HG03469 (cell line): ENCODE measurements around the gene BCL11B.

ENCODE experiments used
- ATAC-seq: cut with Tn5 transposase; IDR thresholded peaks from one replicate; pipeline ENCODE4 v1.9.1; 2021; ENCODE audit warnings: mild to moderate bottlenecking, moderate library complexity, moderate number of reproducible peaks; ENCODE audit not compliant: unreplicated experiment

BCL11B gene

DNA sequence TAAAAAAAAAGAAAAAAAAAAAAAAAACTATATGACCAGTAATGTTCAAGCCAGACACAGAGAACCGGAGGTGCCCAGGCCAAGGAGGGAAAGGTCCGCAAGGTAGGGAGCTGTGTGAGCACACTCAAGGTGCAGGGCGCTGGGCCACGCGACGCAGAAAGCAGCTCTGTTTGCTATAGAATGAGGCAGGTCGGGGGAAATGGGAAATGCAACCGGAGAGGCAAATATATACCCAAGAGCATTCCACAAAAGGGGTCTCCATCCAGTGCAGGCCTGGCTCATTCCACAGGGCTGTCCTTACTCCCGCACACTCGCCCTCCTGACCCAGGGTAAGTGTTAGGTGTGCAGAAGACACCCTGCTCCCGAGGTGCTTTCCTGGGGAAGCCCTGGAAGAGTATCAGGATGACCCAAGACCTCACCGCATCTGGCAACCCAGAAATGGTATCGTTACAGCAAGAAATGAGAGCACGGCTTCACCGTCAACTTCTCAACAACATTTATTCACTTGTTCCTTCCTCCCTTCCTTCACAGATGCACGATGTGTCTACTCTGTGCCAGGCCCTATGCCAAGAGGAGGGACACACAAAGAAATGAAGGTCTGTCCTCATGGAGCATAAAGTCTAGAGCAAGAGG is 86.4 kb downstream of the BCL11B start:
- ATAC-seq = no peak

DNA sequence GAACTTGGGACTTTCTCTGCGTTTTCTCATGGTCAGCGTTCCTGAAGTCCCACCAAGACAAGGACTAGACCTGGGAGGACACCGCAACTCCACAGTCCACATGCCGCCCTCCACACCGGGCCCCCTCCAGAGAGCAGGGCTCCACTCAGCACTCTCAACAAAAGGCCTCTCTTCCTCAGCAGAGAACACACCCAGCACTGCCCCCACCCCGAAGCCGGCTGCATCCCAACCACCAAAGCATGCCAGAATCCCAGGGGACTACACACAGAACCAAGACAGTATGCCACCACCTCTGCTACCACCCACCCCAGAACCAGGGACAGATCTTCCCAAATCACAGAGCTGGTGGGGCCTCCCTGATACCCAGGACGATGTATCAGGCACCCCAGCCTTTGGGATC is 88.3 kb downstream of the BCL11B start:
- no peak for ATAC-seq

DNA sequence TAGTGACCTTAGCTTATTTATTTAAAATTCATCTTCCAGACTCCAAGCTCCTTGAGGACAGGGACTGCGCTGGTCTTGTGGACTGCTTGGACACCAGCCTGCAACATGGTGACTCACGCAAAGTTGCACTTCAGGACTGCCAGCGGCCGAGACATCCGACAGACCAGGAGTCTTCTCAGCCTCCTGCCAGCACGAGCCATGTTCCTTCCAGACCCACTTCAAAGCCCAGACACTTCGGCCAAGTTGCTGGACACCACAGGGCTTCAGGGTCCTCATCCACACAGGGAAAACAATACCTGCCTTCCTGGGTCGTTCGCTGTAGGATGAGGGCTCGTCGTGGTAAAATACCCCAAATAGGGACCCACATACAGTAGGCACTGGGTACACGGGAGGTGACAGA is 88.7 kb downstream of the BCL11B start:
- no peak for ATAC-seq

DNA sequence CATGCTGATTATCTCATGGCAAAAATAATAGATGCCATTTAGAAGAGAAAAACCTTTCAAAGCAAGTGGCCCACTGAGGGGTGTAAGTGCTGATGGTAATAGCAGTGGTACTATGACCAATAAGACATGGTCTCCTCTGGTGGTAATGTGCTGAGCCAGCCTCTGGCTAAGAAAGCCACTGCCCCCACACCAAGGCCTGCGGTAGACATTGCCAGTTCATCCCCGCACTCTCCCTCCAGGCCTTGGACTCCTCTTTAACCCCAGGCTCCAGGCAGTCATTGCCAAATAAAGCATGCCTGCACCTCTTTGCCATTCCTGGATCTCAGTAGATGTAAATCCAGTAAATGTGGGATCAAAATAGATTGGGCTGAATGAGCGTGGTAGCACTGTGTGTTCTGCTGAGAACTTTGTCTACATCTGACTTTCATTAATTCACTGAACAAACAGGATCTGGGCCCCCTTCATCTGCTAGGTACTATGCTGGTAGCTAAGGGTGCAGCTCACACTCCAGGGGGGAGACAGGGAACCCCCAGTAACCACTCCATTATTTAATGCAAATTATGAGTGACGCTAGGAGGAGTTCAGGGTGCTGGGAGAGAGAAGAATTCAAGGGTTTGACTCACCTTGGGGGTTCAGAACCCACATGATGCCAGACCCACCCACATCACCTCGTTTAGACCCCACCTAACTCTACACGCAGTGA is 89.3 kb downstream of the BCL11B start:
- ATAC-seq = no peak

DNA sequence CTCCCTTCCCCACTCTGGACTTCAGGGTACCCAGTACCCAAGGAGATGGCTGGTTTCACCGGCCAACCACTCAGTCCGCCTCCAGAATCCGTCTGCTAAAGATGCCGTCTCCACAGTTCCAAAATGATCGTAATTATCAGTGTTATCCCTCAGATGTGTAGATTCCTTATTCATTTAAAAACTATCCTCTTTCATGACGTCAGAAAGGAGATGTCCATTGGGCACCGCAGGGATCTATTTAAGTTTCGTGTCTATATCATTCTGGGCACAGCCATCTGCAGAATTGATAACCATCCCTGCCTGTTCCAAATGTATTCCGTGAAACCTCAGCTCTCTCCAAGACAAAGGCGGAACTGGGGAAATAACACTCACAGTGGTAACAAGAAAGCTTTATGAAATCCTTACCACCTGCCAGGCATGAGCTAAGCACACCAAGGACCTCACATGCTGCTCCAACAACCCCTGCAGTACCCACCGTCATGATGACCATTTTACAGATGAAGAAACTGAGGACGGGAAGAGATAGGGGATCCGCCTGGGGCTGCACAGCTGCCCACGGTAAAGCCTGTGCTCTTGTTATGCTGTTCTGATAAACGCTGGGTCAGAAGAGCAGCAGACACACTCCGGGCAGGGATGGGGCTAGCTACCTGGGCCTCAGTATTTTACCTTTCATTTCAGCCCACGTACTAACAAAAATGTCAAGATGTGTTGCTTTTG is 90.0 kb downstream of the BCL11B start:
- no peak for ATAC-seq

DNA sequence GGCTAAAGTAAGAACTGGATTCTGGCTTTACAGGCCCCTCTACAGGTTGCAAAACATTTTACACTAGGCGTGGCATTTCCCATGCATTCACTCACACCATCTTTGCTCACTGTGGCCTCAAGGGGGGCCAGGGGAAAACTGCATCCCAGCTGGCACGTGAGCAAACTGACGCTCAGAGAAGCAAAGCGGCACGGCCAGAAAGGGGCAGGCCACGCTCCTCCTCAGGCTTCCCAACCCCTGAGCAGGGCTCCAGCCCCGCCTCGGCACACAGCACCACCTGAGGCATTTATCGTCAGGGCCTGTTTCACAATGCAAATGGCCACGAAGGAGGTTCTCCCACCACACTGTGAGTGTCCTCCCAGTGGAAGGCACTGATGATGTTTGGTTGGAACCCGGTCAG is 90.8 kb downstream of the BCL11B start:
- no peak for ATAC-seq

DNA sequence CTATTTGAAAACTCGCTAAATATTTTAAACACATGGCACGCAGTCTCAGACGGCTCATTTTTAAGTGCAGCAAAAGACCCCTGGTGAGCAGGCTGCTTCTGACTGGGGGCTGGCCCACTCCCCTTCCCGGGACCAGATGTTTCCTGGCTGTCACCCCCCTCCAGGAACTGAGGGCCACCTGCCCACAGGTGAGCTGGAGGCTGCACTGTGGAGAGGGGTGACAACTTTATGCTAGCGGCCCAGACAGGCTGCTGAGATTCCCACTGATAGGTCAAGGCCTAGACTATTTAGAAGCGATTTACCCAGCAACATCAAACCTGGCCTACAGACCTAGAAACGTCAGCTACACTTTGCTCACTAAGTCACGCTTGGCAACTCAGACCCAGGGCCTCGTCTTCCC is 92.1 kb downstream of the BCL11B start:
- no peak for ATAC-seq

DNA sequence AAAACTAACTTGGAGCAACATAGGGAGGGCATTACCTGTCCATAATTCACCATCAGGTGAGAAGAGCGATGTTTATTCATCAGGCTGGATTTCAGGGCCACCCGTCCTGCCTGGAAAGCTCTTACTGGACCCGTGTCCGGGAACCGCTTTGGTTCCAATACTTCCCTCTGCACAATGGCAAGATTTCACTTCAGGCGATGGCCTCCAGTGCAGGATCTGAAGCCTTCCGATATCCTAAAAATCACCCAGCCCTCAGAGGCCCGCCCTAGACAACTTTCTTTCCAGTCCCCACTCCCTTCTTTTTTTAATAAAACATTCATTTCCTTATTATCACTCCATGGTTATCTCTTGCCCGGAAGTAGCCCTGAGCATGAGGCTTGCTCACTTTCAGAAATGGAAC is 92.5 kb downstream of the BCL11B start:
- ATAC-seq = no peak

DNA sequence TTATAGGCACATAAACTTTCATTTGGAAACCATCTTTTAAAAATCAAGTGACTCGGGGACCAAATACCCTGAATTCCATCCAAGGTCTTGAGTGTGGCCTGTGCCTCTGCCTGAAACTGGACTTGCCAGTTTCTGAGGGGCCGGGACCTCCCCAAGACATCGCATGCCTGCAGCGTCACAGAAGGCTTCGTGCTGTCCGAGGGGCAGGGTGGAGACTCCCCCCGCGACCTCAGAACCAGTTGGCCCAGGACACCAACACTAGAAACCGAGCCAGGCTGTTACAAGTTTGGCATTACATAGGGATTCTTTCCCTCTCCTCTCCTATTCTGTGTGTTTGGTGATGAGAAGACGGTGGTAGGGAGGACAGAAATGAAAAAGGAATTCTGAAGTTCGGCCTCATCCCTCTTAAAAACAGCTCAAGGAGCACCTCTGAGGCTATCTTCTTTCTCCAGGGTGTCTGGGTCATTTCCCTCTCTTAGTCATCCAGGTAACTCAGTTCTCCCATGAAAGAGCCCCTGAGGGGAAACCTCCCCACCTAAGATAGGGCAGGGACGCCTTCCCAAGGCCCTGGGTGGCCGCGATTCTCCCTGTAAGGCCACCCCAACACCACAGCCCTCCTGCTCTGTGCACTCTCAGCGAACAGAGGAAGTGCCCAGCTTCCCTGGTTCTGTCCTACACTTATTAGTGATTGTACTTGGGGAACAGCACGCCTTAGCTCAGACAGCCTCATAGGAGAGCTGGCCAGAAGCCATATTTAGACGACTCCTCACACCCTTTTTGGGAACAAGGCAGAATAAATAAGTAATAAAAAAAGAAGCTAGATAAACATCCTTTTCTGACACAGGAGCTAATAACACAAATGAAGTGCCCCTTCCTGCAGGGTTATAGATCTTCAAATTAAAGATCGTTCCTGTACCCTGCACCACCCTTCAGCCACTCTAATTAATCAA is 93.8 kb downstream of the BCL11B start:
- no peak for ATAC-seq

DNA sequence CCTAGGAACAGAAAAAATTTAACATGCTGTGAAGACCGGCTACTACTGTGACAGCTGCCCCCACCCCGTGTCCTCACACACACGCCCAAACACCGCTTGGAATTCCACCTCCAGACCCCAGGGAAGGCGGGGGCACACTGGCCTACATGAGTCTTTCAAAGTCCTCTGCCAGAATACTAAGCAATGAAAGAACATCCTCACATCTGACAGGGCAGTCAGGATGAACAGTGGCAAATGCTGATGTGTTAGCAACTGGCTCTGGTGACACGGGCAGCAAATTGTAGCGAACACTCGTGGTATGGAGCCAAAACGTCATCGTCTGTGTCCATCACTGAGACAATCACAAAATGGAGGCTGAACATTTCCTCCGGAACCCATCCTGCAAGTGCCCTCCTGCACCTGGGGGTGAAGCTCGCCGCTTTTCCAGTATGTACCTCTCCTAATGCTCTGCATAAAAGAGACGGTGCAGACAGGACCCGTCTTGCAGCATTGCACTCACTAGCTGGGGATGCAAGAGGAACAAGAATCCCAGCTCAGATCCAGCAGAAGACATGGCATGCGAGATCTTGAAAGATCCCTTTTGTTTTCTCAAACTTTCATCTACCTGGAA is 94.8 kb downstream of the BCL11B start:
- ATAC-seq = no peak

DNA sequence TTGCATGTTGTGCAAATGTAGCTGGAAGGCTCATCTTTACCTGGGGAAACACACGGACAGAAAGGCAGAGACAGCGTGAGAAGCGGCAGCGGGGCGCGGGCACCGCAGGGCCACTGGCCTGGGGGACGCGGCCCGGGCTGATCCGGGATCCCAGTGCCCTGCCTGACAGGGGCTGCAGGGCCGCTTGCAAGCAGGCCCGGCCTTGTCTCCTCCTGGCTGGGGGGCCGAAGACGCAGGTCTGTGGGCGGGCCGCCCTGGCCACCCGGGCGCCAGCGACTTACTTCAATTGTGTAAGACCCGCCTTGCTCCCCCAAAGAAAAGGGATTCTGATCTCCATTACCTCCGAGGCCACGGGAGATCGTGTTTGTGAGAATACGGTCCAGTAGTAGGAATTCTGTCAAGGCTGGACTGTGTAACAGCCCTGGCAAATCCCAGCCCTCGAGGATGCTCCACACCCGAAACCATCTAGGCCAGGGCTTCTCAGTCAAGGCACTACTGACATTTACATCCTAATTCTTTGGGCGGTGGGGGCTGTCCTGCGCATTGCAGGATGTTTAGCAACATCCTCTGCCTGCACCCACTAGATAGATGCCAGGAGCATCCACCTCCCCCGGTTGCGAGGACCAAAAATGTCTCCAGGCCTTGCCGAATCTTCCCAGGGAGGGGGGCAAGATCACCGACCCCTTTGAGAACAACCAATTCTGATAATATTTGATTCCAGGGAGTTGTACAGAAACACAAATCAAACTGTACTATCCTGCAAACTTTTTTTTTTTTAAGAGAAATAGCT is 95.6 kb downstream of the BCL11B start:
- ATAC-seq = no peak

DNA sequence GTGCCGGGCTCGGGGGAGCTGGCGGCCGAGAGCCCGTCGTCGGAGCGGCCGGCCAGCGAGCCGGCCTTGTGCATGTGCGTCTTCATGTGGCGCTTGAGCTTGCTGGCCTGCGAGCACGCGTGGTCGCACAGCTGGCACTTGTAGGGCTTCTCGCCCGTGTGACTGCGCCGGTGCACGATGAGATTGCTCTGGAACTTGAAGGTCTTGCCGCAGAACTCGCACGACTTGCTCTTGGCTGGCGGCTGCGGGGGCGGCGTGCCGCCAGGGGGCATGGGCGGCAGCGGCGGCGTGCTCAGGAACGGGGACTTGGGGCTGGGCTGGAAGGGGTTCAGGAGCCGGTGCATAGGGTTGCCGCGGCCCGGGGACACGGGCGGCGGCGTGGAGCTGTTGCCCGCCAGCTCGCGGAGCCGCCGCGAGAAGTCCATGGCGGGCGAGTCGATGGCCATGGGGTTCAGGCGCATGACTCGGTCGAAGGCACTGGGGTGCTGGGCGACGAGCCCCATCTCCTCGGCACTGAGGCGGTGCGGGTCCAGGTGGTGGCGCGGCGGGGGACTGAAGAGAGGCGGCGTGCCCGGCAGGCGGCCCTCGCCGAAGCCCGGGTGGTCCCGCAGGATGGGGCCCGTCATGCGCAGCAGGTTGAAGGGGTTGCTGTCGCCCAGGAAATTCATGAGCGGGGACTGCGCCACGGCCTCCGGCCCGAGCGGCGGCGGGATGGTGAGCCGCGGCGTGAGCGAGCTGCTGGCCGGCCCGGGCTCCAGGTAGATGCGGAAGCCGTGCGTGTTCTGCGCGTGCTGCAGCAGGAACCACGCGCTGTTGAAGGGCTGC is 96.5 kb downstream of the BCL11B start:
- no peak for ATAC-seq

DNA sequence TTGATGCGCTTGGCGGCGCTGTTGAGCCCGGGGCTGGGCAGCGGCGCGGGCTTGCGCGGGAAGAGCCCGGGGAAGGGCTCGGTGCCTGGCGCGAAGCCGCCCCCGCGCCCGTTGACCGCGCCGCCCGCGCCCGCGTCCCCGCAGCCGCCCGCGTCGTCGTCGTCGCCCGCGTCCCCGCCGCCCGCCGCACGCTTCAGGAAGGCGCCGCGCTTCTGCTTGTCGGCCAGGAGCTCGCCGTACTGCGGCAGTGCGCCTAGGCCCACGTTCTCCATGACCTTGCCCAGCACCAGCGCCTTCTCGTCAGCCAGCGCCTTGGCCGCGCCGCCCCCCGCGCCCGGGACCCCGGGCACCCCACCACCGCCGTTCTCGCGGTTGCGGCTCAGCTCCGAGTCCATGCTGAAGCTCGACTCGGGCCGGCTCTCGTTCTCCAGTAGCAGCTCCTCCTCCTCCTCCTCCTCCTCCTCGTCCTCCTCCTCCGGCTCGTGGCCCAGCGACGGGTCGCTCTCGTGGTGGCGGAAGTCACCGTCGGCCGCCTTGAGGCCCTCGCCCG is 97.2 kb downstream of the BCL11B start:
- ATAC-seq = no peak

DNA sequence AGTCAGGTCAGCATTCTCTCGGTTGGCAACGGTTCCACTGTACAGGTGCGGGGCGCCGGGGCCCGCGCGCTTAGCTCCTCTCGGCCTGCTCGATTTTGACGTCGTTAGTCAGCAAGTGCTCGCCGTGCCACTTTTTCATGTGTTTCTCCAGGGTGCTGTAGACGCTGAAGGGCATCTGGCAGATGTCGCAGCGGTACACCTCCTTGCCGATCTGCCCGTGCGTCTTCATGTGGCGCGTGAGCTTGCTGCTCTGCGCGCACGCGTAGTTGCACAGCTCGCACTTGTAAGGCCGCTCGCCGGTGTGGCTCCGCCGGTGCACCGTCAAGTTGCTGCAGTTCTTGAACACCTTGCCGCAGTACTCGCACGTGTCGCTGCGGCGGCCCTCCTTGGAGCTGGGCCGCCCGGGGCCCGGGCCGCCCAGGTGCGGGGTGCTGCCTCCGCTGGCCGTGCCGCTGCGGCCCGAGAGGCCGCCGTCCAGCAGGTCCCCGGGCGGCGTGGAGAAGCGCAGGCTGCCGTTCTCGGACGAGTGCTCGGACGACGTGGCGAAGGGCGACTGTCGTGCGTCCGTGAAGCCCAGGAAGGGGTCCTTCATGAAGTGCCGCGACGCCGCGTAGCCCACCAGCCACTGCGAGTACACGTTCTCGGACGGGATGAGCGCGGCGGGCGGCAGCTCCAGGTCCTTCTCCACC is 97.8 kb downstream of the BCL11B start:
- ATAC-seq = no peak

DNA sequence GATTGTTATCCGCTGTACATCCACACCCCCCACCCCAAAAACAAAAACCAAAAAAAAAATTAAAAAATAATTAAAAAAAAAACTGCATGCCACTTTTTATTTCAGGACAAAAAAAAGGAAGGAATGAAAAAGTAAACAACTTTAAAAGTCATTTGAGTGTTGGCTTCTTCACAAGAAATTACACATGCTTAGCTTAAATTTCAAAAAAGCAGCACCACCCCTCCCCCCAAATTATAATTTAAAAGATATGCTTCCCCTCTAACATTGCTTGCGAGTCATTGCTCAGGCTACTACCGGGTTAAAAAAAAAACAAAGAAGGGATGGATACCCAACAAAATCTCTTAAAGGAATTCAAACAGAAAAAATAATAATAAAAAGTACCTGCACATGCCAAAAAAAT is 98.5 kb downstream of the BCL11B start:
- ATAC-seq = no peak

DNA sequence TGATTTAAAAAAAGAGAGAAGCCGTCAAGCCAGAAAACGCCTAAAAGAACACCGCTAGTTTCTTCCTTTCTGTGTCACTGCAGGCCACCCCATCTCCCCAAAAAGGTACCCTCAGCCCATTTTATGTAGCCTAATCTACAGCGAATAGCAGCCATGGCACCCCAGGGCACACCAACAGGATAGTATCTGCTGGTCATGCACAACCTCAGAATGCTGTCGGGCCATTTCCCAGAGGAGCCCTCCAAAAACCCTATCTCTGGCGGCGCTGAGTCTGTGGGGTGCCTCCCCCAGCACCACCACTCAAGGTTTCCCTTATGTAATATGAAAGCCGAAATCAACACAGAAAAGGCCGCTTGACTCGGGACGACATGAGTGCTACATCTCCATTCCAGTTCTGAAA is 98.9 kb downstream of the BCL11B start:
- no peak for ATAC-seq

DNA sequence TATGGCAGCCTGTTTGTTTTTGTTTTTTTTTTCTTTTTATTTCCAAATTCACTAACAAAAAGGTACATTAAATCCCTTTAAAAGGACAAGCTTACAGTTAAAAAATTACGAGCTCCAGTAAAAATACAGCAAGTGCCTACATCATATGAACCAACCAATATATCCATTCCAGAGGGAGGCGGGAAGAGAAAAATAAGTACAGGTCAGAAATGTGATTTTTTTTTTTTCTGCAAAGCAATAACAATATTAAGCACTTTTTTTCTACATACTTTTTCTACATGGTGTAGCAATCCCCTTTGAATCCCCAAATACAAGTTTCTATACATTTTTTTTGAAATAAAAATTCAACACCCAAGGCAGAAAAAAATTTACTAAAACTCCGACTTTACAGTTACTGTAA is 100.6 kb downstream of the BCL11B start:
- no peak for ATAC-seq

DNA sequence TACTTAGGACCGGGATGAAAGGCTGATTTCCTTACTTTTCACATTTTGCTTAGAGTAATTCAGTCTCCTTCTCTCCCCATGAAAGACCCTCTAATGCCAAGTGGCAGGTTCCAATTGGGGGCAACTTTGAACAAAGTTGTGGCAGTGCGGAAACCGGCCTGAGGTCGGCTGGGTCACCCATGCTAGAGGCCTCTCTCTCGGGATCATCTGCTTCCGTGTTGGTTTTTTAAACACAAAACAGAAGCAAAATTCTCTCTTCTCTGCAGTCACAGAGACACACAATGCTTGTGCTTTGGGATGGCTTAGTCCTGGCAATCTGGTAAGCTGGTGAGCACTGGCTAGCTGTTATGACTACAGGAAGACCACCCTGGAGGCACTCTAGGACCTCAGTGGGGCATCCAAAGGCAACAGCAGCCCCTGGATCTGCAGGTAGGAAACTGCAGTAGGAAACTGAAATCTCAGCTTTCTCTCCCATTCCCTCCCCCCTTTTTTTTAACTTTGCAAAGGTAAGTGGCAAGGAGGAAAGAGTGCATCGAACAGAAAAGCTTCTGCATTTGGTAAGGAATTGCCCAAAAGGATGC is 102.1 kb downstream of the BCL11B start:
- ATAC-seq = no peak
